ENCODE measurements around the gene CD200. TPM values are rescaled to one million over a fixed set of nuclear protein-coding genes. Genes with fewer than 3 reads are reported as not detected.

The CD200 gene
- total RNA-seq, 4 donors from 2014 or later: 15.6 to 31.8 (median 23.6) TPM

DNA sequence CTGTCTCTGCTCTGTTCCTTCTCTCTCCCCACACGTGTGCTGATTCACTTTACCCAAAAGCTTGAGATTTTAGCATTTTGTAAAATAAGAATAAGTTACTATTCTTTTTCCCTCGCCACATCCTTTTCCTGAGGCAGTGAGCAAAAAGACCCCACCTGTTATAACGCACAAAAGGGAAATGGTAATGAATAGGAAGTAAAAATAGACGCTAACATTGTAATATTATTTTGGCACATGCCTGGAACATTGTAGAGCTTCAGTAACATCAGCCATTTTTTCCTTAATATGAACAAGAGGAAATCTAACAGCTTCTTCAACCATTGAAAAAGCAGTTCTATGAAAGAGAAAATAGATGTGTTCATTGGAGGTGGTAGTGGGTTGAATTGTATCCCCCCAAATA is 40.5 kb downstream of the CD200 start:
- TF ChIP-seq CTCF (IDR thresholded peaks at IDR 0.05) (no peak), POLR2A (IDR thresholded peaks at IDR 0.05) (no peak)
- no peaks in the 10 kb centered on the region for H3K9me3 ChIP-seq
- peak overlapping the region in 1 of 2 donors; percentile 17 for H3K27ac ChIP-seq
- no peak for DNase-seq
- H3K36me3 ChIP-seq: no peaks in the 10 kb centered on the region
- H3K27me3 ChIP-seq: no peaks in the 10 kb centered on the region
- peaks cover 0 to 3% of the 10 kb centered on the region in 2 donors for H3K4me1 ChIP-seq
- intact Hi-C loops (cut with DNase I; ENCODE audit: low total_unique reads): no loop called here
- no peak overlapping the region for H3K4me3 ChIP-seq

DNA sequence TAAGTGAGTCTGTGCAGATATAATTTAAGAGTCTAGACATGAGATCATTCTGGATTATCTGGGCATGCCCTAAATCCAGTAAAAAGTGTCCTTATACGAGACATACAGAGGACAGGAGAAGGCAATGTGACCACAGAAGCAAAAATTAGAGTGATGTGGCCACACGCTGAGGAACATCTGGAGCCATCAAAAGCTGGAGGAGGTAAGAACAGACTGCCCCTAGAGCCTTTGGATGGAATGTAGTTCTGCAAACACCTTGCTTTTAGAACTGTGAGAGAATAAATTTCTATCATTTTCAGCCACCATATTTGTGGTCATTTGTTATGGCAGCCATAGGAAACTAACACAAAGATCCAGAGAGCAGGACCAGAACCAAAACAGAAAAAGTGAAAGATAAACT is 41.0 kb downstream of the CD200 start:
- Histone ChIP-seq H3K9me3 (no peaks in the 10 kb centered on the region), H3K27me3 (no peaks in the 10 kb centered on the region), H3K36me3 (no peaks in the 10 kb centered on the region), H3K27ac (peak overlapping the region; percentile 13 to 17), H3K4me1 (peaks cover 0 to 3% of the 10 kb centered on the region in 2 donors), H3K4me3 (no peak overlapping the region)
- intact Hi-C loops (cut with DNase I; ENCODE audit: low total_unique reads): no loop called here
- DNase-seq: no peak
- no peak for TF ChIP-seq CTCF (IDR thresholded peaks at IDR 0.05)
- TF ChIP-seq POLR2A (IDR thresholded peaks at IDR 0.05): no peak

DNA sequence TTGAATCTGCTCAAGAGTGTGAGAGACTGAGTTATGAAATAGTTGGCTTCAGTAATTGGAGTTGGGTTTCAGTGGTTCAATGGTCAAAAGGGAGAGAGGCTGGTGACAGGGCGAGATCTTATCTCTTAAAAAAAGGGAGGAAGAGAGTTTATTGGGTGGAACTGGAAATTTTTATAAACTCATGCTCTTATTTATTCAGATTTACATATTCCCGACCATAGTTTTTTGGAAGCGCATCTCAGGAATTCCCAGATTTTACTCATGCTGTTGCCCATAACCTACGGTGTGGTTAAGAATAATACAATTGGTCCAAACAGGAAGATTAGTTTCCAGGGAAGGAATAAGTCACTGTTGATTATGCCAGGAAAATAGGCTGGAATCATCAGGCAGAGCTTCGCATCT is 41.4 kb downstream of the CD200 start:
- Histone ChIP-seq H3K27ac (peak overlapping the region; percentile 13 to 17), H3K27me3 (no peaks in the 10 kb centered on the region), H3K9me3 (no peaks in the 10 kb centered on the region), H3K4me3 (no peak overlapping the region), H3K4me1 (peaks cover 0 to 3% of the 10 kb centered on the region in 2 donors), H3K36me3 (no peaks in the 10 kb centered on the region)
- DNase-seq: no peak
- intact Hi-C loops (cut with DNase I; ENCODE audit: low total_unique reads): no loop called here
- TF ChIP-seq POLR2A (IDR thresholded peaks at IDR 0.05) (no peak), CTCF (IDR thresholded peaks at IDR 0.05) (no peak)

- intact Hi-C loops (cut with DNase I; ENCODE audit: low total_unique reads): no loop called here
- peaks cover 0 to 3% of the 10 kb centered on the region in 2 donors for H3K4me1 ChIP-seq
- no peaks in the 10 kb centered on the region for H3K27me3 ChIP-seq
- H3K4me3 ChIP-seq: no peak overlapping the region
- no peaks in the 10 kb centered on the region for H3K9me3 ChIP-seq
- TF ChIP-seq POLR2A (IDR thresholded peaks at IDR 0.05): no peak
- TF ChIP-seq CTCF (IDR thresholded peaks at IDR 0.05): no peak
- no peak for DNase-seq
- H3K27ac ChIP-seq: no peak overlapping the region
- H3K36me3 ChIP-seq: no peaks in the 10 kb centered on the region
These were observed 42.2 kb downstream of the CD200 start for GRCh38 chr3:112375117-112375516.

- Histone ChIP-seq H3K9me3 (no peaks in the 10 kb centered on the region), H3K27me3 (no peaks in the 10 kb centered on the region), H3K36me3 (no peaks in the 10 kb centered on the region), H3K4me1 (peaks cover 0 to 3% of the 10 kb centered on the region in 2 donors), H3K27ac (no peak overlapping the region), H3K4me3 (no peak overlapping the region)
- intact Hi-C loops (cut with DNase I; ENCODE audit: low total_unique reads): no loop called here
- no peak for DNase-seq
- TF ChIP-seq POLR2A (IDR thresholded peaks at IDR 0.05) (no peak), CTCF (IDR thresholded peaks at IDR 0.05) (no peak)
These were observed 43.4 kb downstream of the CD200 start for GRCh38 chr3:112376241-112376911.

Data from uterus (tissue), 4 donors.